Measurements from ENCODE around the gene TULP4.
"Not testable (repeated sequence)": the region's sequence is repeated elsewhere in the genome, so short reads cannot be mapped to it uniquely, and the experiment has no call there.

The TULP4 gene

DNA sequence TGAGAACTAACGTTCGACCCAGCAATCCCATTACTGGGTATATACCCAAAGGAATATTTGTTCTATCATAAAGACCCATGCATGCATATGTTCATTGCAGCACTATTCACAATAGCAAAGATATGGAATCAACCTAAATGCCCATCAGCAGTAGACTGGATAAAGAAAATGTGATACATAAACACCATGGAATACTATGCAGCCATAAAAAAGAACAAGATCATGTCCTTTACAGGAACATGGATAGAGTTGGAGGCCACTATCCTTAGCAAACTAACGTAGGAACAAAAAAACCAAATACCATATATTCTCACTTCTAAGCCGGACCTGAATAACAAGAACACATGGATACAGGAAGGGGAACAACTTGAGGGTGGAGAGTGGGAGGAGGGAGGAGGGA is 165.5 kb downstream of the TULP4 start:
- H3K9me3 ChIP-seq (ENCODE audit: control insufficient read depth, insufficient read depth, low read depth, low read length); POLR2A ChIA-PET; H3K27ac ChIP-seq (ENCODE audit: extremely low read depth, low read depth, low read length); H3K4me3 ChIP-seq (ENCODE audit: low read depth, low read length); CTCF ChIA-PET: not testable (repeated sequence)
- peaks cover 19% of the 10 kb centered on the region for H3K4me1 ChIP-seq (ENCODE audit: control insufficient read depth, insufficient read depth, low read length)
- TF ChIP-seq ZNF146 (tag by site-specific recombination; IDR thresholded peaks at IDR 0.05), result peak; percentile 97
- TF ChIP-seq, protein P1, sequence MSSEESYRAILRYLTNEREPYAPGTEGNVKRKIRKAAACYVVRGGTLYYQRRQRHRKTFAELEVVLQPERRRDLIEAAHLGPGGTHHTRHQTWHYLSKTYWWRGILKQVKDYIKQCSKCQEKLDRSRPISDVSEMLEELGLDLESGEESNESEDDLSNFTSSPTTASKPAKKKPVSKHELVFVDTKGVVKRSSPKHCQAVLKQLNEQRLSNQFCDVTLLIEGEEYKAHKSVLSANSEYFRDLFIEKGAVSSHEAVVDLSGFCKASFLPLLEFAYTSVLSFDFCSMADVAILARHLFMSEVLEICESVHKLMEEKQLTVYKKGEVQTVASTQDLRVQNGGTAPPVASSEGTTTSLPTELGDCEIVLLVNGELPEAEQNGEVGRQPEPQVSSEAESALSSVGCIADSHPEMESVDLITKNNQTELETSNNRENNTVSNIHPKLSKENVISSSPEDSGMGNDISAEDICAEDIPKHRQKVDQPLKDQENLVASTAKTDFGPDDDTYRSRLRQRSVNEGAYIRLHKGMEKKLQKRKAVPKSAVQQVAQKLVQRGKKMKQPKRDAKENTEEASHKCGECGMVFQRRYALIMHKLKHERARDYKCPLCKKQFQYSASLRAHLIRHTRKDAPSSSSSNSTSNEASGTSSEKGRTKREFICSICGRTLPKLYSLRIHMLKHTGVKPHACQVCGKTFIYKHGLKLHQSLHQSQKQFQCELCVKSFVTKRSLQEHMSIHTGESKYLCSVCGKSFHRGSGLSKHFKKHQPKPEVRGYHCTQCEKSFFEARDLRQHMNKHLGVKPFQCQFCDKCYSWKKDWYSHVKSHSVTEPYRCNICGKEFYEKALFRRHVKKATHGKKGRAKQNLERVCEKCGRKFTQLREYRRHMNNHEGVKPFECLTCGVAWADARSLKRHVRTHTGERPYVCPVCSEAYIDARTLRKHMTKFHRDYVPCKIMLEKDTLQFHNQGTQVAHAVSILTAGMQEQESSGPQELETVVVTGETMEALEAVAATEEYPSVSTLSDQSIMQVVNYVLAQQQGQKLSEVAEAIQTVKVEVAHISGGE (tag by site-specific recombination; conservative IDR thresholded peaks at IDR 0.05; ENCODE audit: low read depth), result 0 out of 2 replicates have a peak, but pooled peaks have one; percentile 37
- TF ChIP-seq, protein P2, sequence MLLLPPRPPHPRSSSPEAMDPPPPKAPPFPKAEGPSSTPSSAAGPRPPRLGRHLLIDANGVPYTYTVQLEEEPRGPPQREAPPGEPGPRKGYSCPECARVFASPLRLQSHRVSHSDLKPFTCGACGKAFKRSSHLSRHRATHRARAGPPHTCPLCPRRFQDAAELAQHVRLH (tag by site-specific recombination; IDR thresholded peaks at IDR 0.05), result peak; percentile 54; the same call in 1 of the 2 replicates
- H3K36me3 ChIP-seq (ENCODE audit: control insufficient read depth in 2 of 2, insufficient read depth in 1 of 2, low read length in 2 of 2), result peaks cover 0 to 56% of the 10 kb centered on the region in 2 experiments; a peak in 1 of 3 replicates

DNA sequence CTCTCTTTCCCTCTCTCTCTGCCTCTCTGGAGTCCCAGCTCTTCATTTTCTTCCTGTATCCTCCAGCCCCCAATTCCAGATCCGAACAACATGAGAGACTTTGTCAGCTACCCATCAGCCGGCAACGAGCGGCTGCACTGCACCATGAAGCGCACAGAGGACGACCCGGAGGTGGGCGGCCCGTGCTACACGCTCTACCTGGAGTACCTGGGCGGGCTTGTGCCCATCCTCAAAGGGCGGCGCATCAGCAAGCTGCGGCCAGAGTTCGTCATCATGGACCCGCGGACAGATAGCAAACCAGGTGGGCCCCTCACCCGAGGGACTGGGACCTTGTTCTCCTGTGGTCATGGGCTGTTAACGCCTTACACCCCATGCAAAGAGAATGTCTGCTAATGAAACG is 168.7 kb downstream of the TULP4 start:
- H3K36me3 ChIP-seq (ENCODE audit: control insufficient read depth in 2 of 2, insufficient read depth in 1 of 2, low read length in 2 of 2), result peaks cover 0 to 74% of the 10 kb centered on the region in 2 experiments; a peak in 2 of 3 replicates
- CTCF ChIA-PET, result interaction anchor here (1.1 kb wide), 1 partner anchor 260 kb away, joined by 3 read pairs; no protein-coding TSS in a partner anchor
- POLR2A ChIA-PET, result no interaction called here
- H3K4me3 ChIP-seq (ENCODE audit: low read depth, low read length), result no peak overlapping the region
- H3K9me3 ChIP-seq (ENCODE audit: control insufficient read depth, insufficient read depth, low read depth, low read length), result no peaks in the 10 kb centered on the region
- H3K4me1 ChIP-seq (ENCODE audit: control insufficient read depth, insufficient read depth, low read length), result peaks cover 11% of the 10 kb centered on the region
- no peak overlapping the region for H3K27ac ChIP-seq (ENCODE audit: extremely low read depth, low read depth, low read length)
- TF ChIP-seq MYNN (tag by site-specific recombination; IDR thresholded peaks at IDR 0.05; ENCODE audit: borderline replicate concordance) (no peak), ZSCAN23 (tag by site-specific recombination; IDR thresholded peaks at IDR 0.05) (no peak), SETDB1 (IDR thresholded peaks at IDR 0.05; ENCODE audit: insufficient read length, low read length) (no peak), ZNF223 (tag by site-specific recombination; IDR thresholded peaks at IDR 0.05) (no peak)
- TF ChIP-seq, protein P1 (tag by site-specific recombination; conservative IDR thresholded peaks at IDR 0.05; ENCODE audit: low read depth), result no peak
- TF ChIP-seq, protein P3, sequence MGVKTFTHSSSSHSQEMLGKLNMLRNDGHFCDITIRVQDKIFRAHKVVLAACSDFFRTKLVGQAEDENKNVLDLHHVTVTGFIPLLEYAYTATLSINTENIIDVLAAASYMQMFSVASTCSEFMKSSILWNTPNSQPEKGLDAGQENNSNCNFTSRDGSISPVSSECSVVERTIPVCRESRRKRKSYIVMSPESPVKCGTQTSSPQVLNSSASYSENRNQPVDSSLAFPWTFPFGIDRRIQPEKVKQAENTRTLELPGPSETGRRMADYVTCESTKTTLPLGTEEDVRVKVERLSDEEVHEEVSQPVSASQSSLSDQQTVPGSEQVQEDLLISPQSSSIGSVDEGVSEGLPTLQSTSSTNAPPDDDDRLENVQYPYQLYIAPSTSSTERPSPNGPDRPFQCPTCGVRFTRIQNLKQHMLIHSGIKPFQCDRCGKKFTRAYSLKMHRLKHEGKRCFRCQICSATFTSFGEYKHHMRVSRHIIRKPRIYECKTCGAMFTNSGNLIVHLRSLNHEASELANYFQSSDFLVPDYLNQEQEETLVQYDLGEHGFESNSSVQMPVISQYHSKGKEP (tag by site-specific recombination; IDR thresholded peaks at IDR 0.05), result no peak

GRCh38 chr6:158481690-158482473 is 169.6 kb downstream of the TULP4 start:
- Histone ChIP-seq H3K9me3 (ENCODE audit: control insufficient read depth, insufficient read depth, low read depth, low read length) (no peaks in the 10 kb centered on the region), H3K4me1 (ENCODE audit: control insufficient read depth, insufficient read depth, low read length) (peaks cover 8% of the 10 kb centered on the region; the same call in 1 of the 2 replicates), H3K27ac (ENCODE audit: extremely low read depth, low read depth, low read length) (no peak overlapping the region), H3K4me3 (ENCODE audit: low read depth, low read length) (no peak overlapping the region), H3K36me3 (ENCODE audit: control insufficient read depth in 2 of 2, insufficient read depth in 1 of 2, low read length in 2 of 2) (peaks cover 0 to 70% of the 10 kb centered on the region in 2 experiments; a peak in 2 of 3 replicates)
- ChIA-PET POLR2A (no interaction called here), CTCF (interaction anchor here (0.7 to 1.1 kb wide), 5 partner anchors 37 to 267 kb away, joined by 3 to 4 read pairs (median 3); no protein-coding TSS in a partner anchor)
- TF ChIP-seq GLIS1 (tag by site-specific recombination; IDR thresholded peaks at IDR 0.05) (no peak), PATZ1 (tag by site-specific recombination; IDR thresholded peaks at IDR 0.05) (0 out of 2 replicates have a peak, but pooled peaks have one; percentile 25), GFI1B (tag by site-specific recombination; IDR thresholded peaks at IDR 0.05) (0 out of 2 replicates have a peak, but pooled peaks have one; percentile 11), ZNF629 (tag by site-specific recombination; IDR thresholded peaks at IDR 0.05) (0 out of 2 replicates have a peak, but pooled peaks have one; percentile 18), ZBTB49 (tag by site-specific recombination; IDR thresholded peaks at IDR 0.05; ENCODE audit: low read depth) (no peak), ZNF600 (tag by site-specific recombination; IDR thresholded peaks at IDR 0.05) (peak; percentile 98)

Measured in HEK293 (cell line).